ENCODE results near the gene RBFOX1. TPM values are rescaled to one million over a fixed set of nuclear protein-coding genes. Genes with fewer than 3 reads are reported as not detected.

Gene RBFOX1
- total RNA-seq, 4 donors from 2014 or later: 0.12 to 0.54 TPM; not detected in 2

DNA sequence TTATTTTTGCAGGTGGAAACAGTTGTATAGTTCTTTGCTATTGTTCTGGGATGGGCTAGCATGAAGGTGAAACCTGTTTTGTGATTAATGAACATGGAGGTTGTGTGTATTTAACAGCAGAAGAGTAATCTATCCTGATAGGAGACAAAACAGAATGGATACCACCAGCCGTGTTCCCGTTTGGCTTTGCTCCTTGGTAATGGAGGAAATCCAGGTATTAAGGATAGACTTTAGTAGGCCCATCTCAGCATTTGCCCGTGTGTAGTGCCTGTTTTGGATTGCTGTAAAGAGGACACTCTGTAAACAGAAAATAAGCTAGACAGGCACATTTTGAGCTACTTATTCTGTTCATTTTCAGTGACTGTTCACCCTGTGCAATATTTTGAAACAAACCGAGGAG lies 215.1 kb downstream of the RBFOX1 start:
- 22 to 34% methylated on average over 4 of the region's 4 CpGs for WGBS, 2 donors (ENCODE audit: low coverage in 1 of 2)
- H3K4me3 ChIP-seq: no peak overlapping the region
- no peak for ATAC-seq

DNA sequence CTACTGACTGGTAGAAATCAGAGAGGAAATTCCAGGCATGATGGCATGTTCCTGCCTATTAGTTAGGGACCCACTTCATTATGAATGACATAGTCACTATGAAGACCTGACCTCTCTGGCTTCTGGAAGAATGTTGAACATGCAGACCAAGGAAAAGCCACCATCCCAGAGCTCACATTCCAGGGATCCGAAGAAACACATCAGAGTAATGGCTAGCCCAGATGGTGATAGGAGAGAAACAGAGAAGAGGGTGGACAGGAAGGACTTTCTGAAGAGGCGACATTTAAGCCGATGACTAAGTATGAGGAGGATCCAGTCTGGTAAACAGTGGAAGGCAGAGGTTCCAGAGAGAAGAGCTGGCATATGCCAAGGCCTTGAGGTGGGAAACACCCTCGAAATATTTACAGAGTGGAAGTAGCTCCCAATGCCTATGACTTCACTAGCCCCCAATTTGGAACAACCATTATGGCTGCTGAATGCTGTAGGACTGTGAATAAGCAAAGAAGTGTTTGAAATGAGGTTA lies 216.2 kb downstream of the RBFOX1 start:
- no peaks in the 10 kb centered on the region for H3K36me3 ChIP-seq
- no peaks in the 10 kb centered on the region for H3K4me1 ChIP-seq
- no peak overlapping the region for H3K4me3 ChIP-seq
- TF ChIP-seq POLR2AphosphoS5 (IDR thresholded peaks at IDR 0.05) (no peak), POLR2A (IDR thresholded peaks at IDR 0.05) (no peak), EP300 (IDR thresholded peaks at IDR 0.05) (no peak)
- TF ChIP-seq, protein P1, sequence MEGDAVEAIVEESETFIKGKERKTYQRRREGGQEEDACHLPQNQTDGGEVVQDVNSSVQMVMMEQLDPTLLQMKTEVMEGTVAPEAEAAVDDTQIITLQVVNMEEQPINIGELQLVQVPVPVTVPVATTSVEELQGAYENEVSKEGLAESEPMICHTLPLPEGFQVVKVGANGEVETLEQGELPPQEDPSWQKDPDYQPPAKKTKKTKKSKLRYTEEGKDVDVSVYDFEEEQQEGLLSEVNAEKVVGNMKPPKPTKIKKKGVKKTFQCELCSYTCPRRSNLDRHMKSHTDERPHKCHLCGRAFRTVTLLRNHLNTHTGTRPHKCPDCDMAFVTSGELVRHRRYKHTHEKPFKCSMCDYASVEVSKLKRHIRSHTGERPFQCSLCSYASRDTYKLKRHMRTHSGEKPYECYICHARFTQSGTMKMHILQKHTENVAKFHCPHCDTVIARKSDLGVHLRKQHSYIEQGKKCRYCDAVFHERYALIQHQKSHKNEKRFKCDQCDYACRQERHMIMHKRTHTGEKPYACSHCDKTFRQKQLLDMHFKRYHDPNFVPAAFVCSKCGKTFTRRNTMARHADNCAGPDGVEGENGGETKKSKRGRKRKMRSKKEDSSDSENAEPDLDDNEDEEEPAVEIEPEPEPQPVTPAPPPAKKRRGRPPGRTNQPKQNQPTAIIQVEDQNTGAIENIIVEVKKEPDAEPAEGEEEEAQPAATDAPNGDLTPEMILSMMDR (IDR thresholded peaks at IDR 0.05): no peak
- no peaks in the 10 kb centered on the region for H3K27me3 ChIP-seq
- 64 to 71% methylated on average over 2 to 4 of the region's 4 CpGs for WGBS, 2 donors (ENCODE audit: low coverage in 1 of 2)
- ATAC-seq: no peak
- no peak overlapping the region for H3K27ac ChIP-seq
- H3K9me3 ChIP-seq: no peaks in the 10 kb centered on the region

More for the DNA sequence above, 215.1 kb downstream of the RBFOX1 start:
- H3K4me1 ChIP-seq: no peaks in the 10 kb centered on the region
- H3K27ac ChIP-seq: no peak overlapping the region
- TF ChIP-seq POLR2A (IDR thresholded peaks at IDR 0.05) (no peak), POLR2AphosphoS5 (IDR thresholded peaks at IDR 0.05) (no peak), EP300 (IDR thresholded peaks at IDR 0.05) (no peak)
- TF ChIP-seq, protein P1 (IDR thresholded peaks at IDR 0.05): no peak
- no peaks in the 10 kb centered on the region for H3K36me3 ChIP-seq
- no peaks in the 10 kb centered on the region for H3K9me3 ChIP-seq
- no peaks in the 10 kb centered on the region for H3K27me3 ChIP-seq

DNA sequence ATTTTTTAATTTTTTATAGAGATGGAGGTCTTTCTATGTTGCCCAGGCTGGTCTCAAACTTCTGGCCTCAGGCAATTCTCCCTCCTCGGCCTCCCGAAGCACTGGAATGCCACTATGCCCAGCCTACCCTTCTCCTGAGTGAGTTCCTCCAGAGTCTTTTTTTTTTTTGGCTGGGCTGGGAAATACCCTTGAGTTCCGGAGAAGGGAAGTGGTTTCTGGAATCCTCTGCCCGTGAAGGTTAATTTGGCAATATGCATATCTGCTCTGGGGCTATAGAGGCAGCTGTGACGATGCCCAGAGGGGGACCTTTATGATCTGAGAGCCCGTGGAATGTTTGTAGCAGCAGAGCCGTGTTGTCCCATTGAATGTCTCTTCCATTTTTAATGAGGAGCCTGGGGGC lies 217.5 kb downstream of the RBFOX1 start:
- 68 to 77% methylated on average over 2 to 7 of the region's 7 CpGs for WGBS, 2 donors (ENCODE audit: low coverage in 1 of 2)
- Histone ChIP-seq H3K27me3 (no peaks in the 10 kb centered on the region), H3K36me3 (no peaks in the 10 kb centered on the region), H3K4me1 (no peaks in the 10 kb centered on the region), H3K4me3 (no peak overlapping the region), H3K9me3 (no peaks in the 10 kb centered on the region), H3K27ac (no peak overlapping the region)
- TF ChIP-seq POLR2A (IDR thresholded peaks at IDR 0.05) (no peak), EP300 (IDR thresholded peaks at IDR 0.05) (no peak), POLR2AphosphoS5 (IDR thresholded peaks at IDR 0.05) (no peak)
- TF ChIP-seq, protein P1 (IDR thresholded peaks at IDR 0.05): no peak
- ATAC-seq: no peak

DNA sequence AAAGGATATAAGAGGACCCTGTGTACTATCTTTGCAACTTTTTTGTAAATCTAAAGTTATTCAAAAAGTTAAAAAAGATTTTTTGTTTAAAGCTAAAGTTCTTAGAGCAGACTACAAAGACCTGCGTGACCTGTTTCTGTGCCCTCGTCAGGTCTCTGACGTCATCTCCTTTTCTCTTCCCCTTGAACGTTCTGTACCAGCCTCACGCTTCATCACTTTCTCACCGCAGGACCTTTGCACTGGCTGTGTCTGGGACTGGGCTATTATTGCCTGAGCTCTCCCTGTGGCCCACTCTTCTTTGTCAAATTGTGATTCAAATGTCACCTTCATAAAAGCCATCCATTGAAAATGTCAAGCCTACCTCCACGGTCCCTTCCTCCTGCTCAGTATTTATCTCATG lies 222.8 kb downstream of the RBFOX1 start:
- no peak for ATAC-seq
- Histone ChIP-seq H3K4me1 (no peaks in the 10 kb centered on the region), H3K27me3 (no peaks in the 10 kb centered on the region), H3K27ac (no peak overlapping the region), H3K9me3 (no peaks in the 10 kb centered on the region), H3K4me3 (no peak overlapping the region), H3K36me3 (no peaks in the 10 kb centered on the region)
- TF ChIP-seq EP300 (IDR thresholded peaks at IDR 0.05): no peak
- TF ChIP-seq POLR2AphosphoS5 (IDR thresholded peaks at IDR 0.05): no peak
- TF ChIP-seq POLR2A (IDR thresholded peaks at IDR 0.05): no peak
- TF ChIP-seq, protein P1 (IDR thresholded peaks at IDR 0.05): no peak
- WGBS, 2 donors (ENCODE audit: low coverage in 1 of 2): 82 to 89% methylated on average over 7 of the region's 7 CpGs

DNA sequence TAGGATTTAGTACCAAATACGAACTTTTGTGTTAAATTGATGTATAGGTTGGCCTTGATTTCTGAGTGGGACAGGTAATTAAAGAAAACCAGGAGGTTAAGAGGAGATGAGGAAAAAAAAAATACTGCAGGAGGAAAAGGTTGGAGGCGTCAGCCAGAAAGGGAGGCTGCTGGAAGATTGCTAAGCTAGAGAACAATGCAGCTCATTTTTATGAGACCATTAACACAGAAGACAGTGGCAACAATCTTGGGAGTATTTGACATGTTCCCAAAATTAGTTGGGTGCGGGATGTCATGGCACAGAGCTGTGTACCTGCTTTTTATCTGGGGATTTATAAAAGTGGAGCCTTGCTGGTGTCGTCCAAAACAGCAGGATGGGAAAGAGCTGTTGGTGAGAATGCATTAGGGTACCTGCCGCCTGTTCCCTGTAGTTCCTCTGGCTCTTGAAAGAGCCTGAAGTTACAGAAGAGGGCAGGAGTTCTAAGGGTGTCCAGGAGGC lies 229.3 kb downstream of the RBFOX1 start:
- WGBS, 2 donors (ENCODE audit: low coverage in 1 of 2): 64 to 79% methylated on average over 2 to 5 of the region's 5 CpGs

More for the DNA sequence above, 229.3 kb downstream of the RBFOX1 start:
- no peak for ATAC-seq
- Histone ChIP-seq H3K27ac (no peak overlapping the region), H3K4me3 (no peak overlapping the region), H3K4me1 (no peaks in the 10 kb centered on the region), H3K36me3 (no peaks in the 10 kb centered on the region), H3K27me3 (no peaks in the 10 kb centered on the region), H3K9me3 (peaks cover 0 to 4% (median 0%) of the 10 kb centered on the region in 3 donors)
- TF ChIP-seq POLR2AphosphoS5 (IDR thresholded peaks at IDR 0.05) (no peak), EP300 (IDR thresholded peaks at IDR 0.05) (no peak), POLR2A (IDR thresholded peaks at IDR 0.05) (no peak)
- TF ChIP-seq, protein P1 (IDR thresholded peaks at IDR 0.05): no peak
